Body of pancreas (tissue), 4 donors: ENCODE measurements around the gene TEX14. TPM values are rescaled to one million over a fixed set of nuclear protein-coding genes. Genes with fewer than 3 reads are reported as not detected.
A peak's percentile ranks its signal among the peaks of the same experiment; 100 is the strongest.

Experiments
- ATAC-seq: fragments of 150-250 bp; one replicate; pipeline ENCODE4 v1.9.1; 2016
- DNase-seq, 4 donors: peaks; one replicate each; pipeline ENCODE4 v3.0.0-alpha.2; 2019
- H3K27ac ChIP-seq, 4 donors: fragments of 200-600 bp; sonication (generic); 1 replicate in 3 of 4; 2 replicates in 1 of 4; pipeline versions ENCODE4 v1.5.1 to v1.6.1; 2016 to 2019; ENCODE audit warnings: mild to moderate bottlenecking in 1 of 4, mixed read lengths in 1 of 4, moderate library complexity in 1 of 4
- H3K27me3 ChIP-seq, 2 donors: fragments of 200-600 bp; sonication (generic); one replicate each; pipeline ENCODE4 v1.6.0; 2016; ENCODE audit warnings: mild to moderate bottlenecking in 1 of 2
- H3K36me3 ChIP-seq, 2 donors: fragments of 200-600 bp; sonication (generic); replicated peaks in 1 of 2; 2 replicates each; pipeline ENCODE4 v1.5.1; 2016; ENCODE audit warnings: low read depth in 2 of 2; ENCODE audit not compliant: insufficient read depth in 1 of 2
- H3K4me1 ChIP-seq: fragments of 200-600 bp; sonication (generic); one replicate; pipeline ENCODE4 v1.6.0; 2016
- H3K4me3 ChIP-seq, 2 donors: fragments of 200-600 bp; sonication (generic); 1 replicate in 1 of 2; 2 replicates in 1 of 2; pipeline ENCODE4 v1.5.1; 2016 to 2019
- H3K9me3 ChIP-seq, 3 donors: fragments of 200-600 bp; sonication (generic); 1 replicate in 2 of 3; 2 replicates in 1 of 3; pipeline ENCODE4 v1.5.1; 2016
- CTCF ChIP-seq, 7 experiments: fragments of 450-650 bp in 4 of 7; fragments of 200-600 bp in 3 of 7; sonication (generic) in 3 of 7; IDR thresholded peaks; one replicate each; pipeline ENCODE4 v1.5.1; 2016 to 2019; ENCODE audit warnings: antibody characterized with exemption in 7 of 7
- POLR2A ChIP-seq, 3 donors: fragments of 450-650 bp; IDR thresholded peaks; one replicate each; pipeline ENCODE4 v1.6.1; 2016; ENCODE audit warnings: antibody characterized with exemption in 3 of 3, mild to moderate bottlenecking in 2 of 3
- WGBS, 2 donors: methylation state at CpG; one replicate each; pipeline ENCODE4 v1.1.5; 2017; 5-methylcytosine and 5-hydroxymethylcytosine counted together
- intact Hi-C: fragments of 100-400 bp; cut with DNase I; formaldehyde crosslinking; loops from one replicate; pipeline ENCODE4 v1.15.1; 2023
- total RNA-seq, 2 donors: library from RNA; depleted of rRNA; stranded (reverse); fragments of >200 nt; gene quantifications; one replicate each; pipeline ENCODE4 v1.1.0, GENCODE V29; 2016

The TEX14 gene
- total RNA-seq, 2 donors from 2014 or later, result 0.26 TPM; not detected in 1

GRCh38 chr17:58580671-58581070 lies 111.2 kb downstream of the TEX14 start:
- Histone ChIP-seq H3K4me3 (no peak overlapping the region), H3K27ac (no peak overlapping the region), H3K4me1 (peaks cover 5% of the 10 kb centered on the region), H3K9me3 (no peaks in the 10 kb centered on the region), H3K27me3 (no peaks in the 10 kb centered on the region), H3K36me3 (no peaks in the 10 kb centered on the region)
- intact Hi-C loops, result no loop called here
- 66 to 89% methylated on average over 2 of the region's 2 CpGs for WGBS, 2 donors
- no peak for DNase-seq
- ATAC-seq, result no peak
- TF ChIP-seq POLR2A (IDR thresholded peaks at IDR 0.05) (no peak), CTCF (IDR thresholded peaks at IDR 0.05) (no peak)

- no peaks in the 10 kb centered on the region for H3K27me3 ChIP-seq
- DNase-seq, result peak; percentile 32 to 58 (median 44)
- WGBS, 2 donors, result 10 to 13% methylated on average over 7 of the region's 7 CpGs
- intact Hi-C loops, result no loop called here
- no peaks in the 10 kb centered on the region for H3K36me3 ChIP-seq
- no peak overlapping the region for H3K4me3 ChIP-seq
- H3K27ac ChIP-seq, result no peak overlapping the region
- no peaks in the 10 kb centered on the region for H3K9me3 ChIP-seq
- no peak for ATAC-seq
- TF ChIP-seq CTCF (IDR thresholded peaks at IDR 0.05), result peak; percentile 31 to 49 (median 34)
- no peak for TF ChIP-seq POLR2A (IDR thresholded peaks at IDR 0.05)
- peaks cover 5% of the 10 kb centered on the region for H3K4me1 ChIP-seq
Measured at GRCh38 chr17:58577696-58578095, 114.1 kb downstream of the TEX14 start.

- Histone ChIP-seq H3K4me1 (peaks cover 5% of the 10 kb centered on the region), H3K9me3 (no peaks in the 10 kb centered on the region), H3K4me3 (no peak overlapping the region), H3K27me3 (no peaks in the 10 kb centered on the region), H3K27ac (no peak overlapping the region), H3K36me3 (no peaks in the 10 kb centered on the region)
- TF ChIP-seq CTCF (IDR thresholded peaks at IDR 0.05) (no peak), POLR2A (IDR thresholded peaks at IDR 0.05) (no peak)
- no peak for ATAC-seq
- WGBS, 2 donors, result 11 to 18% methylated on average over 3 of the region's 3 CpGs
- intact Hi-C loops, result no loop called here
- no peak for DNase-seq
Measured at GRCh38 chr17:58576679-58577367, 115.0 kb downstream of the TEX14 start.

GRCh38 chr17:58575511-58575910 lies 116.3 kb downstream of the TEX14 start:
- H3K27me3 ChIP-seq, result no peaks in the 10 kb centered on the region
- H3K4me1 ChIP-seq, result peaks cover 5% of the 10 kb centered on the region
- intact Hi-C loops, result no loop called here
- TF ChIP-seq CTCF (IDR thresholded peaks at IDR 0.05), result no peak
- TF ChIP-seq POLR2A (IDR thresholded peaks at IDR 0.05), result no peak
- 47 to 50% methylated on average over 1 of the region's 1 CpG for WGBS, 2 donors
- H3K9me3 ChIP-seq, result no peaks in the 10 kb centered on the region
- no peak overlapping the region for H3K27ac ChIP-seq
- no peak for DNase-seq
- H3K36me3 ChIP-seq, result no peaks in the 10 kb centered on the region
- no peak for ATAC-seq
- no peak overlapping the region for H3K4me3 ChIP-seq

- Histone ChIP-seq H3K27me3 (no peaks in the 10 kb centered on the region), H3K27ac (no peak overlapping the region), H3K9me3 (no peaks in the 10 kb centered on the region), H3K4me3 (no peak overlapping the region), H3K36me3 (no peaks in the 10 kb centered on the region), H3K4me1 (peaks cover 5% of the 10 kb centered on the region)
- TF ChIP-seq CTCF (IDR thresholded peaks at IDR 0.05), result no peak
- TF ChIP-seq POLR2A (IDR thresholded peaks at IDR 0.05), result no peak
- DNase-seq (no peak), ATAC-seq (no peak)
- WGBS, 2 donors, result 73 to 75% methylated on average over 4 of the region's 4 CpGs
- intact Hi-C loops, result no loop called here
Measured at GRCh38 chr17:58574025-58574424, 117.8 kb downstream of the TEX14 start.
